PC-3 (cell line): ENCODE measurements around the gene ACOT2. TPM values are rescaled to one million over a fixed set of nuclear protein-coding genes. Genes with fewer than 3 reads are reported as not detected.

ENCODE experiments used
- ATAC-seq: fragments of 200-7000 bp; cut with Tn5 transposase; 2 replicates; pipeline ENCODE4 v1.9.1; 2020; ENCODE audit warnings: mild to moderate bottlenecking, moderate library complexity
- BruUV-seq: library from RNA; stranded (reverse); fragments of 400-500 nt; replicated peaks from 2 replicates; lab custom pipeline; 2021; lab: Mats Ljungman, UMichigan
- CTCF ChIA-PET: fragments of 300-600 bp; sonication (Branson Sonifier 250); formaldehyde crosslinking; loops from one replicate; lab custom pipeline; 2022; ENCODE audit warnings: antibody characterized with exemption; lab: Charles Lee
- POLR2A ChIA-PET: fragments of 300-600 bp; sonication (Branson Sonifier 250); formaldehyde crosslinking; loops from one replicate; lab custom pipeline; 2022; ENCODE audit warnings: antibody characterized with exemption; ENCODE audit not compliant: unreplicated experiment; lab: Charles Lee
- DNase-seq: peaks from one replicate; pipeline ENCODE4 v3.0.0-alpha.2; 2015
- H2AFZ ChIP-seq: fragments of 300-600 bp; sonication (generic); 2 replicates; pipeline ENCODE4 v1.6.0; 2016; ENCODE audit warnings: antibody characterized with exemption, low read length
- H3F3A ChIP-seq: fragments of 300-600 bp; sonication (generic); one replicate; pipeline ENCODE4 v1.6.0; 2017; ENCODE audit warnings: antibody characterized with exemption, low read length, control low read depth, mild to moderate bottlenecking; ENCODE audit not compliant: unreplicated experiment
- H3K27ac ChIP-seq: fragments of 300-600 bp; sonication (generic); 2 replicates; pipeline ENCODE4 v1.5.1; 2016; ENCODE audit warnings: mild to moderate bottlenecking, low read length
- H3K27me3 ChIP-seq: fragments of 300-600 bp; sonication (generic); 2 replicates; pipeline ENCODE4 v1.6.1; 2016; ENCODE audit warnings: low read length, mixed read lengths
- H3K36me3 ChIP-seq: fragments of 300-600 bp; sonication (generic); 2 replicates; pipeline ENCODE4 v1.6.1; 2016; ENCODE audit warnings: low read depth, mixed run types, low read length, mixed read lengths
- H3K4me1 ChIP-seq: fragments of 300-600 bp; sonication (generic); 2 replicates; pipeline ENCODE4 v1.5.1; 2016; ENCODE audit warnings: low read length; ENCODE audit not compliant: insufficient read depth
- H3K4me2 ChIP-seq: fragments of 300-600 bp; sonication (generic); 2 replicates; pipeline ENCODE4 v1.6.0; 2016; ENCODE audit warnings: low read length
- H3K4me3 ChIP-seq: fragments of 300-600 bp; sonication (generic); 2 replicates; pipeline ENCODE4 v1.5.1; 2016; ENCODE audit warnings: mild to moderate bottlenecking, low read length, mixed read lengths
- H3K79me2 ChIP-seq: fragments of 300-600 bp; sonication (generic); 2 replicates; pipeline ENCODE4 v1.6.1; 2017; ENCODE audit warnings: low read length, mixed read lengths
- H3K9ac ChIP-seq: fragments of 300-600 bp; sonication (generic); 2 replicates; pipeline ENCODE4 v1.6.0; 2016; ENCODE audit warnings: mild to moderate bottlenecking, low read length
- H3K9me2 ChIP-seq: fragments of 300-600 bp; sonication (generic); replicated peaks from 2 replicates; pipeline ENCODE4 v1.6.1; 2016; ENCODE audit warnings: mixed run types, low read length, mixed read lengths
- H3K9me3 ChIP-seq: fragments of 300-600 bp; sonication (generic); 2 replicates; pipeline ENCODE4 v1.6.1; 2016; ENCODE audit warnings: low read length, mixed read lengths
- H4K20me1 ChIP-seq: fragments of 300-600 bp; sonication (generic); 2 replicates; pipeline ENCODE4 v1.6.1; 2016; ENCODE audit warnings: low read length, mixed read lengths
- CTCF ChIP-seq: fragments of 300-600 bp; sonication (generic); conservative IDR thresholded peaks from 2 replicates; pipeline ENCODE4 v1.5.1; 2017; ENCODE audit warnings: antibody characterized with exemption, low read depth, mild to moderate bottlenecking, low read length
- EZH2 ChIP-seq: fragments of 300-600 bp; sonication (generic); IDR thresholded peaks from one replicate; pipeline ENCODE4 v1.6.1; 2017; ENCODE audit warnings: antibody characterized with exemption, mild to moderate bottlenecking, low read length; ENCODE audit not compliant: unreplicated experiment
- EZH2phosphoT487 ChIP-seq: fragments of 300-600 bp; sonication (generic); IDR thresholded peaks from 2 replicates; pipeline ENCODE4 v1.6.1; 2018; ENCODE audit warnings: mild to moderate bottlenecking, antibody characterized with exemption, low read length, borderline replicate concordance
- intact Hi-C: fragments of 100-400 bp; cut with micrococcal nuclease; formaldehyde crosslinking; loops from 2 replicates; pipeline ENCODE4 v1.9.0; 2023
- total RNA-seq: library from RNA; depleted of rRNA; stranded (reverse); fragments of >200 nt; gene quantifications from 2 replicates; pipeline ENCODE4 v1.2.3, GENCODE V29; 2014; rRNA removed

ACOT2 gene
- total RNA-seq, 1 experiment from 2014 or later, result 39.0 TPM

GRCh38 chr14:73620268-73620667 is 51.3 kb downstream of the ACOT2 start:
- no peak overlapping the region for H3K4me3 ChIP-seq
- no peaks in the 10 kb centered on the region for H3F3A ChIP-seq
- BruUV-seq, result no TSS peak

GRCh38 chr14:73623504-73624054 is 54.6 kb downstream of the ACOT2 start:
- H3F3A ChIP-seq, result no peaks in the 10 kb centered on the region

More at GRCh38 chr14:73620268-73620667, 51.3 kb downstream of the ACOT2 start:
- DNase-seq (no peak), ATAC-seq (no peak)
- intact Hi-C loops, result no loop called here
- Histone ChIP-seq H3K79me2 (no peaks in the 10 kb centered on the region), H3K9me3 (no peaks in the 10 kb centered on the region), H3K4me1 (no peaks in the 10 kb centered on the region), H2AFZ (no peak overlapping the region), H3K27me3 (no peaks in the 10 kb centered on the region), H3K9me2 (no peaks in the 10 kb centered on the region), H3K9ac (no peak overlapping the region), H3K27ac (no peak overlapping the region), H4K20me1 (no peaks in the 10 kb centered on the region), H3K36me3 (no peaks in the 10 kb centered on the region), H3K4me2 (no peak overlapping the region)
- ChIA-PET POLR2A (no interaction called here), CTCF (no interaction called here)
- no peak for TF ChIP-seq EZH2phosphoT487
- no peak for TF ChIP-seq CTCF
- no peak for TF ChIP-seq EZH2

More at GRCh38 chr14:73623504-73624054, 54.6 kb downstream of the ACOT2 start:
- H3K79me2 ChIP-seq, result no peaks in the 10 kb centered on the region
- H3K27me3 ChIP-seq, result no peaks in the 10 kb centered on the region
- ATAC-seq, result no peak
- no peaks in the 10 kb centered on the region for H3K4me1 ChIP-seq
- intact Hi-C loops, result no loop called here
- POLR2A ChIA-PET, result no interaction called here
- no peaks in the 10 kb centered on the region for H3K9me2 ChIP-seq
- no peak overlapping the region for H3K4me2 ChIP-seq
- H4K20me1 ChIP-seq, result no peaks in the 10 kb centered on the region
- H2AFZ ChIP-seq, result no peak overlapping the region
- H3K36me3 ChIP-seq, result no peaks in the 10 kb centered on the region
- H3K9ac ChIP-seq, result no peak overlapping the region
- CTCF ChIA-PET, result no interaction called here
- no peak overlapping the region for H3K27ac ChIP-seq
- no peaks in the 10 kb centered on the region for H3K9me3 ChIP-seq
- TF ChIP-seq EZH2phosphoT487, result no peak
- no peak for TF ChIP-seq EZH2
- no peak for TF ChIP-seq CTCF
- no peak overlapping the region for H3K4me3 ChIP-seq
- no peak for DNase-seq
- no TSS peak for BruUV-seq

Other genes starting within 250 kb of the ACOT2 start
- 22.2 and 26.8 TPM in 2 replicates for gene NUMB, start 110.7 kb upstream of the ACOT2 start, total RNA-seq
- 27.4 and 34.8 TPM in 2 replicates for gene RIOX1, start 78.3 kb upstream of the ACOT2 start, total RNA-seq
- 1.1 and 1.4 TPM in 2 replicates for gene ACOT1, start 32.1 kb upstream of the ACOT2 start, total RNA-seq
- gene HEATR4, start 10.3 kb upstream of the ACOT2 start, total RNA-seq, result 0.15 and 2.2 TPM in 2 replicates
- gene ACOT4, start 22.7 kb downstream of the ACOT2 start, total RNA-seq, result 3.9 and 5.1 TPM in 2 replicates
- gene ACOT6, start 43.3 kb downstream of the ACOT2 start, total RNA-seq, result not detected in 2 replicates
- gene DNAL1, start 75.8 kb downstream of the ACOT2 start, total RNA-seq, result 2.6 and 13.9 TPM in 2 replicates
- 30.8 and 36.7 TPM in 2 replicates for gene PNMA1, start 145.2 kb downstream of the ACOT2 start, total RNA-seq